Measurements from ENCODE around the gene WHRN. TPM values are rescaled to one million over a fixed set of nuclear protein-coding genes. Genes with fewer than 3 reads are reported as not detected.

WHRN gene
- total and polyA plus RNA-seq, 2 of the 13 experiments (the other 11 are each of a cell fraction or from before 2014, with no cell fraction given), result 2.3 to 5.3 TPM

DNA sequence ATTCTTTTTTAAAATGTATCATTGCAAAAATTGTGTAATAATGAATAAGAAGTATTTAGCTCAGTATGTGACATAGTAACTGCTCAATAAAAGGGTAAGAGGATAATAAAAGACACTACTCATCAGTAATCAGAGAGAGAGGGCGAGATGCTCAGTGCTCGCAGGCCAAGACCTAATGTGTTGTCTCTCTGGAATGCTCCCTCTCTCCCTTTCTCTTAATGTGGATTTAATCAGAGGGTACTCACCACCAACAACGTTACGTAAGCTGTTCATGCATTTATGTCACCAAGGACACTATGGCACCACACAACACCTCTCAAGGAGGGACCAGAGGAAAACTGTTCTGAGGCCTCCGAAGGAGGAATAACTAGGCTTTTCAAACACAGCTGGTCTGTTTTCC is 42.5 kb downstream of the WHRN start:
- Histone ChIP-seq H3K4me1 (ENCODE audit: insufficient read depth, low read length) (peaks cover 7% of the 10 kb centered on the region; the same call in 1 of the 2 replicates), H2AFZ (ENCODE audit: low read length) (no peak overlapping the region), H3K79me2 (ENCODE audit: insufficient read depth, low read length) (no peaks in the 10 kb centered on the region), H3K9me3 (ENCODE audit: low read length) (no peaks in the 10 kb centered on the region), H3K4me2 (ENCODE audit: low read depth, low read length) (no peak overlapping the region), H3K27me3 (ENCODE audit: control insufficient read depth in 1 of 2, insufficient read depth in 2 of 2, low read length in 2 of 2) (no peaks in the 10 kb centered on the region), H3K4me3 (replicated peaks in 1 of 3; ENCODE audit: insufficient read depth in 1 of 3, low read depth in 2 of 3, low read length in 3 of 3) (no peak overlapping the region), H3K27ac (ENCODE audit: extremely low read length, insufficient read depth, low read length) (no peak overlapping the region), H3K9ac (ENCODE audit: insufficient read depth, low read depth, low read length) (no peak overlapping the region), H4K20me1 (ENCODE audit: insufficient read depth, low read length) (no peaks in the 10 kb centered on the region), H3K36me3 (replicated peaks in 1 of 2; ENCODE audit: control insufficient read depth in 1 of 2, insufficient read depth in 2 of 2, low read length in 2 of 2) (no peaks in the 10 kb centered on the region)
- no peak for FAIRE-seq
- no TSS peak for BruUV-seq (replicated peaks)
- no peak for DNase-seq (ENCODE audit: low spot score)
- intact Hi-C loops (cut with micrococcal nuclease; ENCODE audit: unreplicated experiment) (no loop called here), in situ Hi-C loops (cut with HindIII; ENCODE audit: extremely low pct_ligation_motif_present, low pct_unique_long_range_greater_than_20kb) (no loop called here)
- TF ChIP-seq ZNF205 (CRISPR knock-in tag; IDR thresholded peaks at IDR 0.05) (no peak), ERF (CRISPR knock-in tag; IDR thresholded peaks at IDR 0.05) (no peak), ZNF292 (CRISPR knock-in tag; IDR thresholded peaks at IDR 0.05; ENCODE audit: borderline replicate concordance, low read depth) (no peak)
- TF ChIP-seq, protein P1, sequence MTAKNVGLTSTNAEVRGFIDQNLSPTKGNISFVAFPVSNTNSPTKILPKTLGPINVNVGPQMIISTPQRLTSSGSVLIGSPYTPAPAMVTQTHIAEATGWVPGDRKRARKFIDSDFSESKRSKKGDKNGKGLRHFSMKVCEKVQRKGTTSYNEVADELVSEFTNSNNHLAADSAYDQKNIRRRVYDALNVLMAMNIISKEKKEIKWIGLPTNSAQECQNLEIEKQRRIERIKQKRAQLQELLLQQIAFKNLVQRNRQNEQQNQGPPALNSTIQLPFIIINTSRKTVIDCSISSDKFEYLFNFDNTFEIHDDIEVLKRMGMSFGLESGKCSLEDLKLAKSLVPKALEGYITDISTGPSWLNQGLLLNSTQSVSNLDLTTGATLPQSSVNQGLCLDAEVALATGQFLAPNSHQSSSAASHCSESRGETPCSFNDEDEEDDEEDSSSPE (CRISPR knock-in tag; IDR thresholded peaks at IDR 0.05), result no peak
- TF ChIP-seq, protein P2, sequence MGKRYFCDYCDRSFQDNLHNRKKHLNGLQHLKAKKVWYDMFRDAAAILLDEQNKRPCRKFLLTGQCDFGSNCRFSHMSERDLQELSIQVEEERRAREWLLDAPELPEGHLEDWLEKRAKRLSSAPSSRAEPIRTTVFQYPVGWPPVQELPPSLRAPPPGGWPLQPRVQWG (CRISPR knock-in tag; IDR thresholded peaks at IDR 0.05; ENCODE audit: borderline replicate concordance, low read depth), result no peak
- ChIA-PET CTCF (ENCODE audit: low intra/inter-chr PET ratio, low total read pairs) (no interaction called here), POLR2A (no interaction called here)
- 90% methylated on average over 5 of the region's 5 CpGs for WGBS (ENCODE audit: low lambda C conversion rate)
- ATAC-seq, result no peak

DNA sequence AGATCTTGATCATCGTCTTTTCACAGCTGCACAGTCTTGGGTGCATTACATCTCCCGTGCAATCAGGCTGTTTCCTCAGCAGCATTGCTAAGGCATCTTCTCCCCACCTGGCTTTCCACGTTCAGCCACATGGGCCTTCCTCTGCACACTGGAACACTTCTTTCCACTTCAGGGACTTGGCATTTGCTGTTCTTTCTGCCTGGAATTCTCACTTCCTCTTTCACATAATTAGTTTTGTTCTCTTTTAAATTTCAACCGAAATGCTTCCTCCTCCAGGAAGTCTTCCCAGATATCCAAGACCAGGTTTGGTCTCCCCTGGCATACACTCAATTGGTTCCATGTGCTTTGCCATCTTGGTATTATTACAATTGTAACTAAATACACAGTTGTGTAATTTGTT is 43.8 kb downstream of the WHRN start:
- Histone ChIP-seq H3K9me3 (ENCODE audit: low read length) (no peaks in the 10 kb centered on the region), H3K36me3 (replicated peaks in 1 of 2; ENCODE audit: control insufficient read depth in 1 of 2, insufficient read depth in 2 of 2, low read length in 2 of 2) (no peaks in the 10 kb centered on the region), H3K4me3 (replicated peaks in 1 of 3; ENCODE audit: insufficient read depth in 1 of 3, low read depth in 2 of 3, low read length in 3 of 3) (no peak overlapping the region), H2AFZ (ENCODE audit: low read length) (no peak overlapping the region), H4K20me1 (ENCODE audit: insufficient read depth, low read length) (no peaks in the 10 kb centered on the region), H3K4me1 (ENCODE audit: insufficient read depth, low read length) (peaks cover 7% of the 10 kb centered on the region; the same call in 1 of the 2 replicates), H3K79me2 (ENCODE audit: insufficient read depth, low read length) (no peaks in the 10 kb centered on the region), H3K4me2 (ENCODE audit: low read depth, low read length) (no peak overlapping the region), H3K9ac (ENCODE audit: insufficient read depth, low read depth, low read length) (no peak overlapping the region), H3K27ac (ENCODE audit: extremely low read length, insufficient read depth, low read length) (no peak overlapping the region), H3K27me3 (ENCODE audit: control insufficient read depth in 1 of 2, insufficient read depth in 2 of 2, low read length in 2 of 2) (no peaks in the 10 kb centered on the region)
- 87% methylated on average over 4 of the region's 4 CpGs for WGBS (ENCODE audit: low lambda C conversion rate)
- FAIRE-seq (no peak), DNase-seq (ENCODE audit: low spot score) (no peak), ATAC-seq (no peak)
- POLR2A ChIA-PET, result no interaction called here
- in situ Hi-C loops (cut with HindIII; ENCODE audit: extremely low pct_ligation_motif_present, low pct_unique_long_range_greater_than_20kb), result no loop called here
- no TSS peak for BruUV-seq (replicated peaks)
- CTCF ChIA-PET (ENCODE audit: low intra/inter-chr PET ratio, low total read pairs), result no interaction called here
- intact Hi-C loops (cut with micrococcal nuclease; ENCODE audit: unreplicated experiment), result no loop called here
- TF ChIP-seq ZNF780A (CRISPR knock-in tag; IDR thresholded peaks at IDR 0.05) (no peak), GZF1 (CRISPR knock-in tag; IDR thresholded peaks at IDR 0.05) (no peak), THAP11 (CRISPR knock-in tag; IDR thresholded peaks at IDR 0.05) (no peak), SALL2 (CRISPR knock-in tag; IDR thresholded peaks at IDR 0.05) (no peak)
- TF ChIP-seq, protein P3, sequence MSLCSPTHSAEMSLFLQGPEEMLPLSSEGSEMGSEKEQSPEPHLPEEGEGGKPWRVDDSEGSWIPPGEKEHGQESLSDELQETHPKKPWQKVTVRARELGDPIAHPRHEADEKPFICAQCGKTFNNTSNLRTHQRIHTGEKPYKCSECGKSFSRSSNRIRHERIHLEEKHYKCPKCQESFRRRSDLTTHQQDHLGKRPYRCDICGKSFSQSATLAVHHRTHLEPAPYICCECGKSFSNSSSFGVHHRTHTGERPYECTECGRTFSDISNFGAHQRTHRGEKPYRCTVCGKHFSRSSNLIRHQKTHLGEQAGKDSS (CRISPR knock-in tag; IDR thresholded peaks at IDR 0.05; ENCODE audit: borderline replicate concordance, low read depth), result no peak
- TF ChIP-seq, protein P4, sequence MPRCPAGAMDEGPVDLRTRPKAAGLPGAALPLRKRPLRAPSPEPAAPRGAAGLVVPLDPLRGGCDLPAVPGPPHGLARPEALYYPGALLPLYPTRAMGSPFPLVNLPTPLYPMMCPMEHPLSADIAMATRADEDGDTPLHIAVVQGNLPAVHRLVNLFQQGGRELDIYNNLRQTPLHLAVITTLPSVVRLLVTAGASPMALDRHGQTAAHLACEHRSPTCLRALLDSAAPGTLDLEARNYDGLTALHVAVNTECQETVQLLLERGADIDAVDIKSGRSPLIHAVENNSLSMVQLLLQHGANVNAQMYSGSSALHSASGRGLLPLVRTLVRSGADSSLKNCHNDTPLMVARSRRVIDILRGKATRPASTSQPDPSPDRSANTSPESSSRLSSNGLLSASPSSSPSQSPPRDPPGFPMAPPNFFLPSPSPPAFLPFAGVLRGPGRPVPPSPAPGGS (CRISPR knock-in tag; IDR thresholded peaks at IDR 0.05), result no peak

All from HepG2 (cell line).